ENCODE measurements around the gene NUP133. TPM values are rescaled to one million over a fixed set of nuclear protein-coding genes. Genes with fewer than 3 reads are reported as not detected.

NUP133 gene
- 29.8 and 32.5 TPM in 2 replicates for total RNA-seq

GRCh38 chr1:229507951-229508822, at the start of gene NUP133:
Gene NUP133, minus strand, starts transcription at chr1:229508341. Its CDS starts 92 bp downstream, at chr1:229508249.

GRCh38 chr1:229434005-229434640, 74.0 kb downstream of the NUP133 start, which contains the start of gene ACTA1:
Gene ACTA1, minus strand, starts transcription at chr1:229434094. Its CDS starts 979 bp downstream, at chr1:229433115.

Other genes with a start within 250 kb of the NUP133 start
- gene RAB4A, start 237.2 kb downstream of the NUP133 start, total RNA-seq: 20.1 and 21.1 TPM in 2 replicates
- gene CCSAP, start 165.3 kb downstream of the NUP133 start, total RNA-seq: 5.4 and 6.1 TPM in 2 replicates
- gene ACTA1, start 74.2 kb downstream of the NUP133 start, total RNA-seq: not detected in 2 replicates
- 17.0 and 18.3 TPM in 2 replicates for gene ABCB10, start 50.4 kb upstream of the NUP133 start, total RNA-seq
- gene TAF5L, start 117.8 kb upstream of the NUP133 start, total RNA-seq: 19.1 and 21.4 TPM in 2 replicates
- 14.0 and 15.0 TPM in 2 replicates for gene URB2, start 117.9 kb upstream of the NUP133 start, total RNA-seq